Natural killer cell treated with Interleukin-12 subunit alpha and Interleukin-12 subunit beta and Interleukin-15 and Interleukin-18, amount 100 ng/mL, for 72 hours (primary cell): ENCODE results near the gene TAAR8. TPM values are rescaled to one million over a fixed set of nuclear protein-coding genes. Genes with fewer than 3 reads are reported as not detected.

Experiments
- total RNA-seq, 2 donors: library from RNA; stranded (reverse); gene quantifications; one replicate each; pipeline ENCODE4 v1.2.3, GENCODE V29; 2022

TAAR8 gene
- total RNA-seq, 2 donors from 2014 or later, result not detected

Other genes with a start within 250 kb of the TAAR8 start
- under 1 TPM in 1 of 2 donors, not detected in 1; 0.70 TPM for gene MOXD1, start 151.2 kb upstream of the TAAR8 start, total RNA-seq
- gene STX7, start 39.6 kb upstream of the TAAR8 start, total RNA-seq, result 10 to 100 TPM; 23.8 to 36.2 TPM
- not detected for gene TAAR9, start 14.4 kb upstream of the TAAR8 start, total RNA-seq
- gene TAAR6, start 17.6 kb downstream of the TAAR8 start, total RNA-seq, result not detected
- not detected for gene TAAR5, start 37.1 kb downstream of the TAAR8 start, total RNA-seq
- not detected for gene TAAR2, start 71.6 kb downstream of the TAAR8 start, total RNA-seq
- not detected for gene TAAR1, start 106.5 kb downstream of the TAAR8 start, total RNA-seq
- 1 to 10 TPM in 1 of 2 donors, under 1 TPM in 1; 0.83 to 1.6 TPM for gene VNN1, start 161.4 kb downstream of the TAAR8 start, total RNA-seq
- gene VNN2, start 205.2 kb downstream of the TAAR8 start, total RNA-seq, result 10 to 100 TPM; 28.9 to 30.8 TPM
- 1 to 10 TPM; 2.9 to 5.6 TPM for gene SLC18B1, start 246.0 kb downstream of the TAAR8 start, total RNA-seq